Myometrial cell (primary cell): ENCODE measurements around the gene IL27RA. TPM values are rescaled to one million over a fixed set of nuclear protein-coding genes. Genes with fewer than 3 reads are reported as not detected.

ENCODE experiments used
- total RNA-seq: library from RNA; depleted of rRNA; stranded (reverse); fragments of >200 nt; gene quantifications from 2 replicates; pipeline ENCODE4 v1.2.3, GENCODE V29; 2015

The IL27RA gene
- total RNA-seq, result 14.4 and 15.3 TPM in 2 replicates

DNA sequence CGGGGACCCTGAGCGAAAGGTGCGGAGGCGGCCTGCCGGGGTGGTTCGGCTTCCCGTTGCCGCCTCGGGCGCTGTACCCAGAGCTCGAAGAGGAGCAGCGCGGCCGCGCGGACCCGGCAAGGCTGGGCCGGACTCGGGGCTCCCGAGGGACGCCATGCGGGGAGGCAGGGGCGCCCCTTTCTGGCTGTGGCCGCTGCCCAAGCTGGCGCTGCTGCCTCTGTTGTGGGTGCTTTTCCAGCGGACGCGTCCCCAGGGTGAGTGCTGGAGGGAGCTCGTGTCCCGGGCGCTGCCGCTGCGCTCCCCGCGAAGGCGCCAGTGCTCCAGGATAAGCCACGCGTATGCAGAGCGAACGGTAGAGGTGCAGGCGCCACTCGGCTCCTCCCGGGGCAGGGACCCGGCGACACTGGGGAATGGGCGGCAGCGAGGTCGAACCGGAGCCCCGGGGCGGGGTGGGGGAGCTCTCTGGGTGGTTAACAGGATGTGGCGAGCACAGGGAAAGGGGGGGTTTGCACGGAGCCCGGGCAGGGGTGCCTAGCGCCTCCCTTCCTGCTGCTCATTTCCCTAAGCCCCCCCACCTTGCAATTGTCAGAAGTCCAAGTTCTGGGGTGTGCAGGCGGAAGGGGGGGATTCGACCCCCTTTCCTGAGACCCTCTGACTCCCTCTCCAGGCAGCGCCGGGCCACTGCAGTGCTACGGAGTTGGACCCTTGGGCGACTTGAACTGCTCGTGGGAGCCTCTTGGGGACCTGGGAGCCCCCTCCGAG is at the start of gene IL27RA:
Gene IL27RA, plus strand, starts transcription at position 44 of the 762 bp plus-strand sequence. Its CDS starts 111 bp downstream, at position 155.

GRCh38 chr19:14006085-14006765 is 25.3 kb upstream of the IL27RA start, which contains the start of gene RFX1:
Gene RFX1, minus strand, starts transcription at chr19:14006320. Its CDS starts 12,477 bp downstream, at chr19:13993843.

DNA sequence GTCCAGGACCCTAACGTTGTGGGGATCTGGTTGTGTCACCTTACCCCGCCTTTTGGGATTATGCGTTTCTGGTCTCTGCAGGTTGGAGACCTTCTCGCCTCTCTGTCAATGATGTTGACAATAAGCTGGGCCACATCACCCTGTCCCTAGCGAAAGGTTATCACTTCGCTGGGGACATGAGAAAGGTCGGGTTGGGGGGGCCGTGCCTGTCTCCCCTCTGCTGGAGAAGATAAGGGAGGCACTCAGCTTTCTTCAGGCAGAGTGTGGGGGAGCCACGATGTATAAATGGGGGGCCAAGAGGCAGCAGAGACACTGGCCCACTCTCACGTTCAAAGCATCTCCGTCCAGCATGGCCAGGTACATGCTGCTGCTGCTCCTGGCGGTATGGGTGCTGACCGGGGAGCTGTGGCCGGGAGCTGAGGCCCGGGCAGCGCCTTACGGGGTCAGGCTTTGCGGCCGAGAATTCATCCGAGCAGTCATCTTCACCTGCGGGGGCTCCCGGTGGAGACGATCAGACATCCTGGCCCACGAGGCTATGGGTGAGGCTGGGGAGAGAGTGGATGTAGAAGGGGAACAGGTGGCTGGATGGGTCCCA is 3.6 kb upstream of the IL27RA start, which contains the start of gene RLN3:
Gene RLN3, plus strand, starts transcription at position 293 of the 595 bp plus-strand sequence. Its CDS starts 57 bp downstream, at position 350.

GRCh38 chr19:14061751-14062557 is 30.4 kb downstream of the IL27RA start, which contains the start of gene PALM3:
Gene PALM3, minus strand, starts transcription at chr19:14062076. Its CDS starts 96 bp downstream, at chr19:14061980.

DNA sequence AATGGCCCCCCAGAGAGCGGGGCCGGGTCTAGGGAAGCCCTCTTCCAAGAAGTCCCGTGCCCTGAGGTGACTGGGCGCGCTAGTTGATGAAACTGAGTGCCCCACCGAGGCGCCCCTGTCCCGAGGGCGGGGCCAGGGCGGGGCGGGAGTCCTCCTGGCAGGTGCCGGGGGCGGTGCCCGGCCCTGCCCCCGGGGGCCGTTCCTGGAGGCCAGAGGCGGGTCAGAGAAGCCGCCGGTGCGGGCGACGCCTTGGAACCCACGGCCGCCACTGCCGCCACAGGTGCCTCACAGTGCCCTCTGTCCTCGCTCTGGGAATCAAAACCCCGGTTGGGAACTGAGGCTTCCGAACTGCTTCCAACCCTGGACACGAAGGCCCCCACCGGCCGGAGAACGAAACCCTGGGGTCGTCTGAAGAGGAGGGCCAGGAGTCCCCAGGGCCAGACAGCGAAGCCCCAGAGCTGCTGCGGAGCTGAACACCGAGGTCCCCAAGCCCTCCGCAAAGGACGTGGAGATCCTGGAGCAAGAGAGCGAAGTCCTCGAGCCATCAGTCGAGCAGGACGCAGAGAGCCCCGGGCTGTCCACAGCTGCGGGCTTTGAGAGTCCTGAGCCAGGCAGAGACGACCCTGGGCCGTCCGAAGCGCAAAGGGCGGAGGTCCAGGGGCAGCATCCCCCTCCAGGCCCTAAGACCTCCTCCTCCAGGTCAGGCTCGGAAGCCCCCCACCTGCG is 41.1 kb downstream of the IL27RA start, which contains the start of gene MISP3:
Gene MISP3, plus strand, starts transcription at position 252 of the 726 bp plus-strand sequence. CDS start 524 bp downstream, outside the sequence.

DNA sequence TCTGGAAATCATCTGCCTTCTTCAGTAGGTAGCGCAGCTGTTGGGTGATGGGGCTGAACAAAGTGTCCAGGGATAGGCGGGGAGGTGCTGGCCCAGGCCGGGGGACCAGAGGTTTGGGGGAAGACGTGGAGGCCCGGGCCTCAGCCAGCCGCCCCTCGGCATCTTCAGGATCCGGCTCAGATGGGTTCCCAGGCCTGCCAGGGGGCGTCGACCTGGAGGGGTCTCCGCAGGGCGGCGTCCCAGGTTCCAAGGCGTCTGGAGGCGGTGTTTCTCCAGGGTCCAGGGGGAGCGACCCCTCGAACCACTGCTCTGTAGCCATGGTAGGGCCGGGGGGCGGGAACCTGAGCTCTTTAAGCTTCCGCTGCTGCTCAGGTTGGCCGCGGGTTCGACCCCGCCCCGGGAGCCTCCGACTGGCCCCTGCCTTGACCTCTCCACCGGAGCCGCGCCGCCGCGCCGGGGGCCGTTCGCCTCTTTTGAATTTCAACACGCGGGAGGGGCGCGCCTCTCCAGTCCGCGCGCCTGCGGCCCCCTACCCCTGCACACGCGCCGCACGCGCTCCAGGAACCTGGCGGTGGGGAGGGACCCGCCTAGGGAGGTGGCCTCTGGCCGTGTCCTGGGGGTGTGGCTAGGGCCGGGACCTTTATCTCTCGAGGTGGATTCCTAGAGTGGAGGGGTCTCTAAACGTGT is 53.9 kb downstream of the IL27RA start, which contains the start of gene C19orf67:
Gene C19orf67, minus strand, starts transcription at position 475 of the 687 bp plus-strand sequence. Its CDS starts 156 bp downstream, at position 319.

DNA sequence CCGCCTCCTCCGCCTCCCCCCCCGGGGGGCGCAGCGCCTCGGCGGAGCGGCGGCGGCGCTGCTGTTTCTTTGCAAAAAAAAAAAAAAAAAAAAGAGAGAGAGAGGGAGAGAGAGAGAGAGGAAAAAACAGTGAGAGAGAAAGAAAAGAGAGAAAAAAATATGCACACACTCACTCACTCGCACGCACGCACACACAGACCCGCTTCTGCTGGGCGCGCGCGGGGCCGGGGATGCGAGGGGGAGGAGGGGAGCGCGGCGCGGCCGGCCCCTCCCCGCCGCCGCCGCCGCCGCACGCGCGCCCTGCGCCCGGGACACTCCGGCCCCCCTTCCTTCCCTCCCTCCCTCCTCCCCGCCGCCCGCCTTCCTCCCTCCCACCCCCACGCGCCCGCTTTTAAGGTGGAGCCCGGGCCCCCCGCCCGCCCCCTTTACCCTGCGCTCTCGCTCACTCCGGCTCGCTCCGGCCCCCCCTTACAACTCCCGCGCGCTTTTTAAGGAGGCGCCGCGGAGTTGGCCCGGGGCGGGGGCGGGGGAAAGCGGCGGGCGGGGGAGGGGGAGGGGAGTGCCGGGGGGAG is 59.0 kb downstream of the IL27RA start, which contains the start of gene SAMD1:
Gene SAMD1, minus strand, starts transcription at position 243 of the 572 bp plus-strand sequence.

Other genes with a start within 250 kb of the IL27RA start
- gene ZSWIM4, start 236.3 kb upstream of the IL27RA start, total RNA-seq, result 2.9 and 3.5 TPM in 2 replicates
- gene NANOS3, start 154.6 kb upstream of the IL27RA start, total RNA-seq, result not detected in 2 replicates
- gene BRME1, start 125.6 kb upstream of the IL27RA start, total RNA-seq, result under 0.01 TPM in 1 of 2 replicates, not detected in the other
- gene CC2D1A, start 125.6 kb upstream of the IL27RA start, total RNA-seq, result 24.1 and 37.2 TPM in 2 replicates
- 0.29 and 8.9 TPM in 2 replicates for gene PODNL1, start 93.3 kb upstream of the IL27RA start, total RNA-seq
- 20.7 and 34.3 TPM in 2 replicates for gene DCAF15, start 79.3 kb upstream of the IL27RA start, total RNA-seq
- gene RFX1, start 25.4 kb upstream of the IL27RA start, total RNA-seq, result 3.7 and 6.7 TPM in 2 replicates
- gene RLN3, start 3.6 kb upstream of the IL27RA start, total RNA-seq, result not detected in 2 replicates
- not detected in 2 replicates for gene PALM3, start 30.3 kb downstream of the IL27RA start, total RNA-seq
- gene MISP3, start 41.0 kb downstream of the IL27RA start, total RNA-seq, result 0.29 and 0.35 TPM in 2 replicates
- not detected in 2 replicates for gene C19orf67, start 54.0 kb downstream of the IL27RA start, total RNA-seq
- 25.9 and 70.1 TPM in 2 replicates for gene SAMD1, start 59.0 kb downstream of the IL27RA start, total RNA-seq
- gene PRKACA, start 86.0 kb downstream of the IL27RA start, total RNA-seq, result 89.7 and 93.2 TPM in 2 replicates
- gene ASF1B, start 104.8 kb downstream of the IL27RA start, total RNA-seq, result 37.4 and 40.9 TPM in 2 replicates
- 2.6 and 7.8 TPM in 2 replicates for gene ADGRL1, start 174.4 kb downstream of the IL27RA start, total RNA-seq